AG04450 (cell line): ENCODE measurements around the gene GNG2. TPM values are rescaled to one million over a fixed set of nuclear protein-coding genes. Genes with fewer than 3 reads are reported as not detected.

ENCODE experiments used
- CTCF ChIA-PET: fragments of 300-600, 350-600 bp; formaldehyde crosslinking; extraction: SDS; loops from one replicate; lab custom pipeline; 2022; ENCODE audit warnings: antibody characterized with exemption, inconsistent platforms; lab: Charles Lee
- POLR2A ChIA-PET: fragments of 350-600 bp; formaldehyde crosslinking; extraction: SDS; loops from one replicate; lab custom pipeline; 2021; ENCODE audit warnings: antibody characterized with exemption, inconsistent platforms; lab: Yijun Ruan, JAX
- DNase-seq: peaks from one replicate; pipeline ENCODE4 v3.0.0-alpha.2; 2011; ENCODE audit warnings: low read depth, low spot score
- H3K27ac ChIP-seq: one replicate; pipeline ENCODE4 v1.5.1; 2012; ENCODE audit warnings: low read depth, low read length, control low read depth
- H3K27me3 ChIP-seq: one replicate; pipeline ENCODE4 v1.6.0; 2012; ENCODE audit warnings: low read length; ENCODE audit not compliant: control insufficient read depth, insufficient read depth
- H3K4me3 ChIP-seq: 2 replicates; pipeline ENCODE4 v1.5.1; 2011; ENCODE audit warnings: mild to moderate bottlenecking, low read depth, low read length, control low read depth
- H3K9me3 ChIP-seq: 2 replicates; pipeline ENCODE4 v1.5.1; 2012; ENCODE audit warnings: low read length; ENCODE audit not compliant: control insufficient read depth, insufficient read depth
- CTCF ChIP-seq: IDR thresholded peaks from 2 replicates; pipeline ENCODE4 v1.5.1; 2011; ENCODE audit warnings: low read depth, low read length, control low read depth, inconsistent platforms
- polyA plus RNA-seq: library from polyadenylated mRNA; depleted of rRNA; stranded (reverse); fragments of >200 nt; gene quantifications from 2 replicates; pipeline ENCODE4 v1.2.3, GENCODE V29; 2011

The GNG2 gene
- polyA plus RNA-seq, 1 experiment, result 83.9 TPM

- TF ChIP-seq CTCF, result no peak
- Histone ChIP-seq H3K4me3 (no peak overlapping the region), H3K27ac (no peak overlapping the region), H3K9me3 (no peaks in the 10 kb centered on the region), H3K27me3 (no peaks in the 10 kb centered on the region)
- DNase-seq, result no peak
- ChIA-PET CTCF (interaction anchor here (0.8 kb wide), 1 partner anchor 131 kb away, joined by 4 read pairs; no protein-coding TSS in a partner anchor), POLR2A (interaction anchor here (0.9 kb wide), 1 partner anchor 69 kb away, joined by 3 read pairs; the partner anchor contains the start of gene NID2)
Observed at GRCh38 chr14:52000019-52000582, 139.7 kb downstream of the GNG2 start.

- no peak for DNase-seq
- Histone ChIP-seq H3K4me3 (no peak overlapping the region), H3K9me3 (no peaks in the 10 kb centered on the region), H3K27ac (no peak overlapping the region), H3K27me3 (no peaks in the 10 kb centered on the region)
- CTCF ChIA-PET, result interaction anchor here (0.8 kb wide), 1 partner anchor 130 kb away, joined by 4 read pairs; no protein-coding TSS in a partner anchor
- no peak for TF ChIP-seq CTCF
- POLR2A ChIA-PET, result no interaction called here
Observed at GRCh38 chr14:52000696-52001095, 140.3 kb downstream of the GNG2 start.

- H3K9me3 ChIP-seq, result no peaks in the 10 kb centered on the region
- ChIA-PET CTCF (no interaction called here), POLR2A (no interaction called here)
Observed at GRCh38 chr14:52002542-52002941, 142.1 kb downstream of the GNG2 start.

GRCh38 chr14:52003324-52003723 lies 142.9 kb downstream of the GNG2 start:
- Histone ChIP-seq H3K27ac (no peak overlapping the region), H3K27me3 (no peaks in the 10 kb centered on the region), H3K9me3 (no peaks in the 10 kb centered on the region), H3K4me3 (no peak overlapping the region)
- CTCF ChIA-PET, result interaction anchor here (1.2 to 1.6 kb wide), 3 partner anchors 12 to 129 kb away, joined by 4 to 5 read pairs (median 4); no protein-coding TSS in a partner anchor
- POLR2A ChIA-PET, result no interaction called here
- no peak for TF ChIP-seq CTCF
- no peak for DNase-seq

More at GRCh38 chr14:52002542-52002941, 142.1 kb downstream of the GNG2 start:
- TF ChIP-seq CTCF, result no peak
- DNase-seq, result no peak
- Histone ChIP-seq H3K4me3 (no peak overlapping the region), H3K27ac (no peak overlapping the region), H3K27me3 (no peaks in the 10 kb centered on the region)

GRCh38 chr14:52005625-52006024 lies 145.2 kb downstream of the GNG2 start:
- no peak for DNase-seq
- Histone ChIP-seq H3K27me3 (no peaks in the 10 kb centered on the region), H3K27ac (no peak overlapping the region), H3K4me3 (no peak overlapping the region), H3K9me3 (no peaks in the 10 kb centered on the region)
- ChIA-PET POLR2A (interaction anchor here (0.6 kb wide), 1 partner anchor 27 kb away, joined by 3 read pairs; no protein-coding TSS in a partner anchor), CTCF (interaction anchor here (1.0 to 2.0 kb wide), 3 partner anchors 10 to 38 kb away, joined by 3 to 7 read pairs (median 3); no protein-coding TSS in a partner anchor)
- no peak for TF ChIP-seq CTCF
